ENCODE measurements around the gene ARL3.
"Not testable (repeated sequence)": the region's sequence is repeated elsewhere in the genome, so short reads cannot be mapped to it uniquely, and the experiment has no call there.

The ARL3 gene

GRCh38 chr10:102701796-102702195 is 12.4 kb downstream of the ARL3 start:
- DNase-seq: no peak

- DNase-seq: no peak
These were observed 12.9 kb downstream of the ARL3 start for GRCh38 chr10:102701272-102701671.

- DNase-seq: no peak
These were observed 15.3 kb downstream of the ARL3 start for GRCh38 chr10:102698894-102699293.

DNA sequence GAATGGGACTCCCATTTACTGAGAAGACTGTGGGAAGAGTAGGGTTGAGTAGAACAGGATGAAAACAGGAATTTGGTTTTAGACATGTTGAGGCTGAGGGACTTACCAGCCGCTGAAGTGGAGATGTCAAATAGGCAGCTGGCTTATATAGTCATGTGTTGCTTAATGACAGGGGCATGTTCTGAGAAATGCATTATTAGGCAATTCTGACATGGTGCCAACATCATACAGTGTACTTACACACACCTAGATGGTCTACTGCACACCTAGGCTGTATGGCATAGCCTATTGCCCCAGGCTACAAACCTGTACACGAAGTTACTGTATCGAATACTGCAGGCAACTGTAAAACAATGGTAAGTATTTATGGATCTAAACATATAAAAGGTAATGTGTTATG is 17.5 kb downstream of the ARL3 start:
- DNase-seq: no peak

- DNase-seq: not testable (repeated sequence)
These were observed 18.8 kb downstream of the ARL3 start for GRCh38 chr10:102695401-102695800.

- DNase-seq: no peak
These were observed 22.7 kb downstream of the ARL3 start for GRCh38 chr10:102691285-102692066.

DNA sequence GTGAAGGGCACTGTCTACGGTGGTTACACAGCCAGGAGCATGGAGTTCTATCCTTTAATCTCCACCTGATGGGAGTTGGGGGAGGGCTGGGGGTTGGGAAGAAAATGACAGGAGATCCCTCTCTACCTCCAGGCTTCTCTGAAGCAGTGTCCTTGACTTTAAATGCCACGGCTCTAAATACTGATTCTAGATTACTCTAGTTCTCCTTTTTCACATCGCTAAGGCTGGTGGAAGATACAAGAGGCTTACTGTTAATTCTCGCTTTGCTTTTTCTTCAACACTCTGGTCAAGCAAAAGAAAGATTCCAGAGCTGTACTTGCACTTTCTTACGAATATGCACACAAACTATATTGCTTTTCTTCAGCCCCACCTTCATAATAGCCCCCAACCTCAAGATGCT is 30.5 kb downstream of the ARL3 start:
- no peak for DNase-seq

DNA sequence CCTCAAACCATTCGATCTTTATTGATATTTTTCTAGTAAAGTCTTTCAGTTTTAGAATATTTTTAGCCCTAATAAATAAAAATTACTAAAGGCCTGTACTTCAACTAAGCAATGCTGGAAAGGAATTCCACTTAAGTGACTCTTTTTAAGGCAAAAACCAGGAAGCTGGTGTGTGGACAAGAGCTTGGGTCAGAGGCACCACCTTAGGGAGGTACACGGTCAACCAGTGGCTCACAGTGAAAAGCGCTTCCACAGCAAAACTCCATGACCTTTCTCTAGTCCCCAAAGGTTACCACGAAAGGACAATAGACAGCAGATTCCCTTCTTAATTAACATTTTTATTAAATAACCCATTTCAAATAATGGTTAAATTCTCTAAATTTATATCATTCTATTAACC is 31.2 kb downstream of the ARL3 start:
- DNase-seq: no peak

DNA sequence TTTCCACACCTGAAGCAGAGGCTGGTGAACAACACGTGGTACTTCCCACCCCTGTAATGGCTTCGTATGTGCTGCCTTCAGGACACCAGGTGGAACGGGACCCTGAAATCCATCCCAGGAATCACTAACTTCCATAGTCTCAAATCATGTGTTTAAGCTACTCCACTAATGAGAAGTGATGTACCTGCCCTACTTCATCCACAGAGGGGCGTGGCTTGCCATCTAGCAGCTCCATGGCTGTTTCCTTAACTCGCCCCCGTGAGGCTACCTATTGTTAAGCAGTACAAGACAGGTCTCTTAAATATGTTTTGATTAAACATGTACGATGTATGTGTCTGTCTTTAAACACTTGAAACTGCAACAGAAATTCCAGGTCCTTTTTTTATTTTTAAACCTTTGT is 31.8 kb downstream of the ARL3 start:
- DNase-seq: no peak

DNA sequence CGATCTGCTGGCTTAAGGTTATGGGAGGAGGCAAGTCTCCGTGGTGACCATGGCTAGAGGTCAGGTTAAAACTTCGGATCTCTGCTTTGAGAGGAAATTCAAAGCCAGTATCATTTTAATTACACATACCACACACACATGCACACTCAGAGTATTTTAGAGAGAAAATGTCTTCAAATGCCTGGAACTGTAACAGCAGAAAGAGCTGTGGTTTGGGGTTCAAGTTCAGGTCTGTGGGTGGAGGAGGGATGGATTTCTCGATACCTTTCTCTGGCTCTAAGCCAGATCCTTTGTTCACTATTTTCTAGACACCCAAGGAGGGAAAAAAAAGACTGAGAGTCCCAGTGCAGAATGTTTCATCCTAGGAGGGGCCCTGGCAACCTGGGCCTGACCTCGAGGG is 32.5 kb downstream of the ARL3 start:
- DNase-seq: no peak

GRCh38 chr10:102679596-102679995 is 34.6 kb downstream of the ARL3 start:
- DNase-seq: no peak

GRCh38 chr10:102678842-102679289 is 35.3 kb downstream of the ARL3 start:
- peak; percentile 43 for DNase-seq

DNA sequence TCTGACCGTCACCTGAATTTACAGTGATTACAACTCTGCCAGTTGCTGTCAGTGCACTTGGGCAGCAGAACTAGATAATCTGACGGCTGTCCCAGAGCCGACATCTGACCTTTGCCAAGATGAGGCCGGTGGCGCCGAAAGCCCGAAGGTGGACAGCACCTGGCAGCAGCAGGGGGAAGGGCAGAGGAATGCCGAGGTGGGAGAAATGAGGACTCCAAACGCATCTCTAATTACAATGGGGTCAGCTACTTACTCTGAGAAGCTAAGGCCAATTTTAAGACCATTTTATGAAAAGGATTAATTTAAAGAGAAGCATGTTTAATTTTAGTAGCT is 36.2 kb downstream of the ARL3 start:
- no peak for DNase-seq

GRCh38 chr10:102677331-102678067 is 36.7 kb downstream of the ARL3 start:
- no peak for DNase-seq

- no peak for DNase-seq
These were observed 37.5 kb downstream of the ARL3 start for GRCh38 chr10:102676534-102677315.

- peak; percentile 96 for DNase-seq
These were observed 38.3 kb downstream of the ARL3 start for GRCh38 chr10:102675666-102676533.

- DNase-seq: no peak
These were observed 39.1 kb downstream of the ARL3 start for GRCh38 chr10:102675011-102675665.

- DNase-seq: no peak
These were observed 39.6 kb downstream of the ARL3 start for GRCh38 chr10:102674566-102674965.

GRCh38 chr10:102673819-102674511 is 40.2 kb downstream of the ARL3 start:
- peak; percentile 76 for DNase-seq

DNA sequence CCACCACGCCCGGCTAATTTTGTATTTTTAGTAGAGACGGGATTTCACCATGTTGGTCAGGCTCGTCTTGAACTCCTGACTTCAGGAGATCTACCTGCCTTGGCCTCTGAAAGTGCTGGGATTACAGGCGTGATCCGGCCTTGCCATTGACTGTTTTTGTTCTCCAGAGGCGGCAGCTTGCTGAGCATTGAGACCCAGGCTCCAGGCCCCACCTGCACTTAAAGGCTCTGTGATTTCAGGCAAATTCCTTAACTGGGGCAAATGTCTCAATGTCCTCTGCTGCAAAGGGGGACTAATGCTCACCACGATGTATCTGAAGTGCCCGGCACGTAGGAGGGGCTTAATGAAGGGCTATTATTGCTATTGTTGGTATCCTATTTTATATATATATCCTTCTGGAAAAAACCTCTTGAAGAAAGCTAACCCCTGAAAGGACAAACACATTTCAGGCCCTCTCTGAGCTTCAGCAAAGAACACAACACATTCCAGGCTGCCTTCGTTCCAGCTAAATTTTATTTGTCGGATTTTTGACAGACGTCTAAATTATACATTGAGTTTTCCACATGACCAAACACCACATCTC is 40.9 kb downstream of the ARL3 start:
- DNase-seq: no peak

GRCh38 chr10:102670871-102671434 is 43.2 kb downstream of the ARL3 start:
- no peak for DNase-seq
